Measurements from ENCODE around the gene ZYG11B. TPM values are rescaled to one million over a fixed set of nuclear protein-coding genes. Genes with fewer than 3 reads are reported as not detected.
A peak's percentile ranks its signal among the peaks of the same experiment; 100 is the strongest.

ZYG11B gene
- total and polyA plus RNA-seq, 9 of the 15 experiments (the other 6 are each of a cell fraction or from before 2014, with no cell fraction given) = 4.9 to 22.2 (median 12.2) TPM

- in situ Hi-C loops (cut with MboI) (no loop called here), intact Hi-C loops (cut with micrococcal nuclease) (no loop called here)
- 47% methylated on average over 4 of the region's 4 CpGs for WGBS (ENCODE audit: insufficient coverage, low coverage, missing lambda C conversion rate)
- Histone ChIP-seq H3K9me3 (replicated peaks; ENCODE audit: control insufficient read depth, insufficient read depth, low read depth, low read length) (no peaks in the 10 kb centered on the region), H3K4me1 (replicated peaks in 1 of 2; ENCODE audit: control insufficient read depth in 2 of 2, insufficient read depth in 2 of 2, low read length in 2 of 2) (peaks cover 12 to 13% of the 10 kb centered on the region in 2 experiments; a peak in 4 of 5 replicates), H3K4me3 (no peak overlapping the region), H3K79me2 (ENCODE audit: control insufficient read depth, insufficient read depth, low read length) (peaks cover 17% of the 10 kb centered on the region; the same call in 1 of the 3 replicates), H3K9me1 (ENCODE audit: control insufficient read depth, insufficient read depth, low read length) (no peaks in the 10 kb centered on the region), H3K36me3 (ENCODE audit: control insufficient read depth, insufficient read depth, low read length) (no peaks in the 10 kb centered on the region), H3K27ac (ENCODE audit: extremely low read depth, low read depth, low read length) (no peak overlapping the region), H3K27me3 (ENCODE audit: control insufficient read depth in 2 of 2, insufficient read depth in 2 of 2, low read length in 2 of 2) (no peaks in the 10 kb centered on the region), H3K9ac (ENCODE audit: insufficient read depth in 1 of 2, low read depth in 2 of 2, low read length in 2 of 2) (no peak overlapping the region), H2AFZ (ENCODE audit: low read depth, low read length) (no peak overlapping the region), H4K20me1 (replicated peaks; ENCODE audit: control insufficient read depth, insufficient read depth, low read length) (no peaks in the 10 kb centered on the region), H3K4me2 (ENCODE audit: insufficient read depth, low read length) (no peak overlapping the region)
- no peak for ATAC-seq
- FAIRE-seq = no peak
- DNase-seq (ENCODE audit: extremely low read depth in 1 of 4, low spot score in 3 of 4) = no peak
- CTCF ChIA-PET (ENCODE audit: low intra/inter-chr PET ratio) = no interaction called here
- POLR2A ChIA-PET = interaction anchor here (0.7 to 2.4 kb wide), 5 partner anchors 10 to 39 kb away, joined by 3 to 15 read pairs (median 6); partner anchors contain the start of gene ZYG11B
- no TSS peak for BruUV-seq (replicated peaks)
- TF ChIP-seq ZNF444 (CRISPR knock-in tag; IDR thresholded peaks at IDR 0.05) (no peak), CLOCK (CRISPR knock-in tag; IDR thresholded peaks at IDR 0.05; ENCODE audit: borderline replicate concordance) (no peak), SMARCA5 (IDR thresholded peaks at IDR 0.05) (0 out of 2 replicates have a peak, but pooled peaks have one; percentile 12), RBM39 (optimal IDR thresholded peaks at IDR 0.05; ENCODE audit: low read depth, low read length) (no peak), ZBTB7A (IDR thresholded peaks at IDR 0.05; ENCODE audit: borderline replicate concordance, control insufficient read depth, low read depth, low read length) (no peak), ARID3A (IDR thresholded peaks at IDR 0.05; ENCODE audit: borderline replicate concordance, low read depth, low read length) (no peak), CREB5 (CRISPR knock-in tag; IDR thresholded peaks at IDR 0.05) (no peak), CBX8 (IDR thresholded peaks at IDR 0.05; ENCODE audit: borderline replicate concordance, extremely low read depth, low read depth, low read length, poor library complexity, severe bottlenecking) (no peak), ZNF354B (CRISPR knock-in tag; IDR thresholded peaks at IDR 0.05) (no peak), CREM (IDR thresholded peaks at IDR 0.05; ENCODE audit: low read depth) (no peak), THAP7 (CRISPR knock-in tag; IDR thresholded peaks at IDR 0.05) (no peak), ZFP91 (CRISPR knock-in tag; IDR thresholded peaks at IDR 0.05) (no peak), ZNF212 (CRISPR knock-in tag; IDR thresholded peaks at IDR 0.05) (no peak)
Observed at GRCh38 chr1:52739699-52740467, 13.6 kb downstream of the ZYG11B start.

All from K562 (cell line).